Activated naive CD4-positive, alpha-beta T cell treated with anti-CD3 and anti-CD28 coated beads, Interleukin-2, amount 10 ng/mL, durations not matched to agents 7 days and 5 days (primary cell): Measurements from ENCODE around the gene UBA1.

Source experiments
- CTCF ChIA-PET: fragments of 350-600 bp; sonication (Branson Sonifier 250); formaldehyde crosslinking; loops from one replicate; lab custom pipeline; 2021; ENCODE audit warnings: antibody characterized with exemption; lab: Charles Lee
- DNase-seq: peaks from one replicate; pipeline ENCODE4 v3.0.0-alpha.2; 2020
- H3K27ac Mint-ChIP-seq: one replicate; pipeline ENCODE4 v1.8.0; 2021; ENCODE audit warnings: mild to moderate bottlenecking, moderate library complexity, mixed read lengths
- H3K27me3 Mint-ChIP-seq: one replicate; pipeline ENCODE4 v1.8.0; 2021; ENCODE audit warnings: mild to moderate bottlenecking, mixed read lengths
- H3K36me3 Mint-ChIP-seq: one replicate; pipeline ENCODE4 v1.8.0; 2021; ENCODE audit warnings: mixed read lengths
- H3K4me1 Mint-ChIP-seq: one replicate; pipeline ENCODE4 v1.8.0; 2021; ENCODE audit warnings: mixed read lengths
- H3K4me3 Mint-ChIP-seq: one replicate; pipeline ENCODE4 v1.8.0; 2021; ENCODE audit warnings: mild to moderate bottlenecking, moderate library complexity, mixed read lengths
- H3K9me3 Mint-ChIP-seq: one replicate; pipeline ENCODE4 v1.8.0; 2021; ENCODE audit warnings: mixed read lengths

Gene UBA1

GRCh38 chrX:47218920-47219815 lies 25.5 kb downstream of the UBA1 start:
- no peaks in the 10 kb centered on the region for H3K9me3 Mint-ChIP-seq
- H3K4me1 Mint-ChIP-seq = peaks cover 36% of the 10 kb centered on the region
- H3K36me3 Mint-ChIP-seq = peaks cover 27% of the 10 kb centered on the region
- peak overlapping the region; percentile 92 for H3K27ac Mint-ChIP-seq
- peak; percentile 66 for DNase-seq
- H3K27me3 Mint-ChIP-seq = no peaks in the 10 kb centered on the region
- peak overlapping the region; percentile 85 for H3K4me3 Mint-ChIP-seq
- CTCF ChIA-PET = interaction anchor here (0.6 kb wide), 1 partner anchor 13 kb away, joined by 3 read pairs; the partner anchor contains the start of gene USP11

- CTCF ChIA-PET = interaction anchor here (1.5 kb wide), 1 partner anchor 163 kb away, joined by 6 read pairs; no protein-coding TSS in a partner anchor
- Mint-ChIP-seq H3K27ac (no peak overlapping the region), H3K4me3 (no peak overlapping the region), H3K9me3 (no peaks in the 10 kb centered on the region), H3K36me3 (peaks cover 25% of the 10 kb centered on the region), H3K27me3 (no peaks in the 10 kb centered on the region), H3K4me1 (peaks cover 33% of the 10 kb centered on the region)
- DNase-seq = no peak
Observed at GRCh38 chrX:47221756-47222155, 28.1 kb downstream of the UBA1 start.

- Mint-ChIP-seq H3K4me1 (peaks cover 24% of the 10 kb centered on the region), H3K27me3 (no peaks in the 10 kb centered on the region), H3K9me3 (no peaks in the 10 kb centered on the region), H3K4me3 (no peak overlapping the region), H3K36me3 (peaks cover 26% of the 10 kb centered on the region), H3K27ac (no peak overlapping the region)
- no peak for DNase-seq
- CTCF ChIA-PET = no interaction called here
Observed at GRCh38 chrX:47222751-47223350, 29.2 kb downstream of the UBA1 start.

GRCh38 chrX:47223476-47224250 lies 30.0 kb downstream of the UBA1 start:
- H3K27ac Mint-ChIP-seq = no peak overlapping the region
- H3K4me3 Mint-ChIP-seq = no peak overlapping the region
- no peaks in the 10 kb centered on the region for H3K9me3 Mint-ChIP-seq
- peaks cover 24% of the 10 kb centered on the region for H3K4me1 Mint-ChIP-seq
- H3K27me3 Mint-ChIP-seq = no peaks in the 10 kb centered on the region
- H3K36me3 Mint-ChIP-seq = peaks cover 32% of the 10 kb centered on the region
- no peak for DNase-seq
- CTCF ChIA-PET = no interaction called here

- CTCF ChIA-PET = no interaction called here
- Mint-ChIP-seq H3K27ac (no peak overlapping the region), H3K9me3 (no peaks in the 10 kb centered on the region), H3K27me3 (no peaks in the 10 kb centered on the region), H3K36me3 (peaks cover 35% of the 10 kb centered on the region), H3K4me1 (peaks cover 24% of the 10 kb centered on the region), H3K4me3 (no peak overlapping the region)
- no peak for DNase-seq
Observed at GRCh38 chrX:47224266-47224895, 30.8 kb downstream of the UBA1 start.

GRCh38 chrX:47224896-47225290 lies 31.3 kb downstream of the UBA1 start:
- Mint-ChIP-seq H3K27ac (no peak overlapping the region), H3K4me1 (peaks cover 19% of the 10 kb centered on the region), H3K9me3 (no peaks in the 10 kb centered on the region), H3K36me3 (peaks cover 34% of the 10 kb centered on the region), H3K4me3 (no peak overlapping the region), H3K27me3 (no peaks in the 10 kb centered on the region)
- CTCF ChIA-PET = no interaction called here
- no peak for DNase-seq

GRCh38 chrX:47226071-47226470 lies 32.4 kb downstream of the UBA1 start:
- no peaks in the 10 kb centered on the region for H3K27me3 Mint-ChIP-seq
- CTCF ChIA-PET = no interaction called here
- no peaks in the 10 kb centered on the region for H3K9me3 Mint-ChIP-seq
- H3K27ac Mint-ChIP-seq = no peak overlapping the region
- peaks cover 8% of the 10 kb centered on the region for H3K4me1 Mint-ChIP-seq
- no peak overlapping the region for H3K4me3 Mint-ChIP-seq
- peaks cover 34% of the 10 kb centered on the region for H3K36me3 Mint-ChIP-seq
- no peak for DNase-seq

- no peaks in the 10 kb centered on the region for H3K27me3 Mint-ChIP-seq
- H3K9me3 Mint-ChIP-seq = no peaks in the 10 kb centered on the region
- CTCF ChIA-PET = no interaction called here
- no peak for DNase-seq
- peaks cover 8% of the 10 kb centered on the region for H3K4me1 Mint-ChIP-seq
- peaks cover 34% of the 10 kb centered on the region for H3K36me3 Mint-ChIP-seq
- H3K27ac Mint-ChIP-seq = no peak overlapping the region
- no peak overlapping the region for H3K4me3 Mint-ChIP-seq
Observed at GRCh38 chrX:47226531-47227333, 33.1 kb downstream of the UBA1 start.

GRCh38 chrX:47227334-47227583 lies 33.6 kb downstream of the UBA1 start:
- Mint-ChIP-seq H3K9me3 (no peaks in the 10 kb centered on the region), H3K4me1 (peaks cover 5% of the 10 kb centered on the region), H3K36me3 (peaks cover 29% of the 10 kb centered on the region), H3K4me3 (no peak overlapping the region), H3K27ac (no peak overlapping the region), H3K27me3 (no peaks in the 10 kb centered on the region)
- DNase-seq = no peak
- CTCF ChIA-PET = no interaction called here

GRCh38 chrX:47228550-47229270 lies 35.1 kb downstream of the UBA1 start:
- no peak overlapping the region for H3K4me3 Mint-ChIP-seq
- H3K27ac Mint-ChIP-seq = no peak overlapping the region
- CTCF ChIA-PET = no interaction called here
- DNase-seq = no peak
- H3K4me1 Mint-ChIP-seq = peaks cover 12% of the 10 kb centered on the region
- H3K36me3 Mint-ChIP-seq = peaks cover 30% of the 10 kb centered on the region
- no peaks in the 10 kb centered on the region for H3K9me3 Mint-ChIP-seq
- H3K27me3 Mint-ChIP-seq = no peaks in the 10 kb centered on the region

GRCh38 chrX:47229427-47229826 lies 35.8 kb downstream of the UBA1 start:
- Mint-ChIP-seq H3K9me3 (no peaks in the 10 kb centered on the region), H3K27me3 (no peaks in the 10 kb centered on the region), H3K36me3 (peaks cover 30% of the 10 kb centered on the region), H3K27ac (no peak overlapping the region), H3K4me1 (peaks cover 14% of the 10 kb centered on the region), H3K4me3 (no peak overlapping the region)
- no peak for DNase-seq
- CTCF ChIA-PET = no interaction called here

- CTCF ChIA-PET = no interaction called here
- H3K9me3 Mint-ChIP-seq = no peaks in the 10 kb centered on the region
- peaks cover 18% of the 10 kb centered on the region for H3K4me1 Mint-ChIP-seq
- no peak for DNase-seq
- H3K27ac Mint-ChIP-seq = peak overlapping the region; percentile 37
- peak overlapping the region; percentile 2 for H3K4me3 Mint-ChIP-seq
- H3K36me3 Mint-ChIP-seq = peaks cover 32% of the 10 kb centered on the region
- no peaks in the 10 kb centered on the region for H3K27me3 Mint-ChIP-seq
Observed at GRCh38 chrX:47230136-47230868, 36.7 kb downstream of the UBA1 start.

GRCh38 chrX:47231167-47231566 lies 37.5 kb downstream of the UBA1 start:
- no peaks in the 10 kb centered on the region for H3K27me3 Mint-ChIP-seq
- H3K36me3 Mint-ChIP-seq = peaks cover 33% of the 10 kb centered on the region
- no peaks in the 10 kb centered on the region for H3K9me3 Mint-ChIP-seq
- peaks cover 27% of the 10 kb centered on the region for H3K4me1 Mint-ChIP-seq
- CTCF ChIA-PET = no interaction called here
- DNase-seq = no peak
- H3K27ac Mint-ChIP-seq = peak overlapping the region; percentile 62
- no peak overlapping the region for H3K4me3 Mint-ChIP-seq
